ENCODE measurements around the gene SPRY2. TPM values are rescaled to one million over a fixed set of nuclear protein-coding genes. Genes with fewer than 3 reads are reported as not detected.

The SPRY2 gene
- total RNA-seq, 1 experiment from 2014 or later, result 19.0 TPM

- Histone ChIP-seq H3F3A (ENCODE audit: low read length, unreplicated experiment) (no peaks in the 10 kb centered on the region), H4K20me1 (ENCODE audit: low read length) (no peaks in the 10 kb centered on the region), H3K36me3 (ENCODE audit: low read depth, low read length) (no peaks in the 10 kb centered on the region), H3K4me3 (ENCODE audit: low read length) (no peak overlapping the region), H3K9me3 (ENCODE audit: low read length) (no peaks in the 10 kb centered on the region), H3K9ac (ENCODE audit: low read length) (no peak overlapping the region), H3K79me2 (ENCODE audit: low read length) (no peaks in the 10 kb centered on the region), H3K4me2 (ENCODE audit: low read length) (no peak overlapping the region), H3K27me3 (ENCODE audit: low read length) (no peaks in the 10 kb centered on the region), H2AFZ (ENCODE audit: low read length) (no peak overlapping the region), H3K4me1 (ENCODE audit: insufficient read depth, low read length) (no peaks in the 10 kb centered on the region), H3K9me2 (replicated peaks; ENCODE audit: low read length) (no peaks in the 10 kb centered on the region), H3K27ac (ENCODE audit: low read length) (no peak overlapping the region)
- no peak for DNase-seq
- intact Hi-C loops (cut with micrococcal nuclease), result no loop called here
- TF ChIP-seq CTCF (conservative IDR thresholded peaks at IDR 0.05; ENCODE audit: low read depth, low read length), result no peak
- ATAC-seq, result no peak
- CTCF ChIA-PET, result no interaction called here
- POLR2A ChIA-PET (ENCODE audit: unreplicated experiment), result interaction anchor here (0.6 kb wide), 1 partner anchor 9 kb away, joined by 3 read pairs; no protein-coding TSS in a partner anchor
- no TSS peak for BruUV-seq (replicated peaks)
These were observed 43.8 kb downstream of the SPRY2 start for GRCh38 chr13:80297094-80297493.

- Histone ChIP-seq H3K4me1 (ENCODE audit: insufficient read depth, low read length) (no peaks in the 10 kb centered on the region), H4K20me1 (ENCODE audit: low read length) (no peaks in the 10 kb centered on the region), H3K4me3 (ENCODE audit: low read length) (no peak overlapping the region), H3K27ac (ENCODE audit: low read length) (no peak overlapping the region), H3K36me3 (ENCODE audit: low read depth, low read length) (no peaks in the 10 kb centered on the region), H3K4me2 (ENCODE audit: low read length) (no peak overlapping the region), H3F3A (ENCODE audit: low read length, unreplicated experiment) (no peaks in the 10 kb centered on the region), H3K27me3 (ENCODE audit: low read length) (no peaks in the 10 kb centered on the region), H3K79me2 (ENCODE audit: low read length) (no peaks in the 10 kb centered on the region), H2AFZ (ENCODE audit: low read length) (no peak overlapping the region), H3K9me2 (replicated peaks; ENCODE audit: low read length) (no peaks in the 10 kb centered on the region), H3K9me3 (ENCODE audit: low read length) (no peaks in the 10 kb centered on the region), H3K9ac (ENCODE audit: low read length) (no peak overlapping the region)
- intact Hi-C loops (cut with micrococcal nuclease), result no loop called here
- no TSS peak for BruUV-seq (replicated peaks)
- no peak for TF ChIP-seq EZH2phosphoT487 (IDR thresholded peaks at IDR 0.05; ENCODE audit: borderline replicate concordance, low read length)
- no peak for TF ChIP-seq EZH2 (IDR thresholded peaks at IDR 0.05; ENCODE audit: low read length, unreplicated experiment)
- POLR2A ChIA-PET (ENCODE audit: unreplicated experiment), result interaction anchor here (0.6 kb wide), 1 partner anchor 9 kb away, joined by 3 read pairs; no protein-coding TSS in a partner anchor
- no peak for ATAC-seq
- CTCF ChIA-PET, result no interaction called here
- no peak for DNase-seq
These were observed 44.3 kb downstream of the SPRY2 start for GRCh38 chr13:80296638-80297037.

GRCh38 chr13:80290591-80290990 is 50.3 kb downstream of the SPRY2 start:
- H3K9me3 ChIP-seq (ENCODE audit: low read length), result no peaks in the 10 kb centered on the region
- H4K20me1 ChIP-seq (ENCODE audit: low read length), result no peaks in the 10 kb centered on the region
- no peaks in the 10 kb centered on the region for H3K79me2 ChIP-seq (ENCODE audit: low read length)
- no peak overlapping the region for H2AFZ ChIP-seq (ENCODE audit: low read length)
- no peak overlapping the region for H3K4me3 ChIP-seq (ENCODE audit: low read length)
- no peak for DNase-seq
- H3F3A ChIP-seq (ENCODE audit: low read length, unreplicated experiment), result no peaks in the 10 kb centered on the region
- no peaks in the 10 kb centered on the region for H3K9me2 ChIP-seq (replicated peaks; ENCODE audit: low read length)
- no peak overlapping the region for H3K9ac ChIP-seq (ENCODE audit: low read length)
- intact Hi-C loops (cut with micrococcal nuclease), result no loop called here
- no peak overlapping the region for H3K4me2 ChIP-seq (ENCODE audit: low read length)
- no peak for ATAC-seq
- H3K36me3 ChIP-seq (ENCODE audit: low read depth, low read length), result no peaks in the 10 kb centered on the region
- no peaks in the 10 kb centered on the region for H3K4me1 ChIP-seq (ENCODE audit: insufficient read depth, low read length)
- CTCF ChIA-PET, result no interaction called here
- no peaks in the 10 kb centered on the region for H3K27me3 ChIP-seq (ENCODE audit: low read length)
- no peak for TF ChIP-seq EZH2 (IDR thresholded peaks at IDR 0.05; ENCODE audit: low read length, unreplicated experiment)
- no peak for TF ChIP-seq CTCF (conservative IDR thresholded peaks at IDR 0.05; ENCODE audit: low read depth, low read length)
- no peak for TF ChIP-seq EZH2phosphoT487 (IDR thresholded peaks at IDR 0.05; ENCODE audit: borderline replicate concordance, low read length)
- no TSS peak for BruUV-seq (replicated peaks)
- H3K27ac ChIP-seq (ENCODE audit: low read length), result no peak overlapping the region
- POLR2A ChIA-PET (ENCODE audit: unreplicated experiment), result no interaction called here

Measured in PC-3 (cell line).